CD4-positive, alpha-beta T cell (primary cell): Measurements from ENCODE around the gene ZMYND15. TPM values are rescaled to one million over a fixed set of nuclear protein-coding genes. Genes with fewer than 3 reads are reported as not detected.

Experiments
- ATAC-seq: fragments of 200-7000 bp; cut with Tn5 transposase; one replicate; pipeline ENCODE4 v1.10.0; 2022; ENCODE audit warnings: mild to moderate bottlenecking; ENCODE audit not compliant: poor library complexity
- CTCF ChIA-PET: fragments of 350-600 bp; sonication (Branson Sonifier 250); formaldehyde crosslinking; loops from one replicate; lab custom pipeline; 2021; ENCODE audit warnings: antibody characterized with exemption, inconsistent platforms; lab: Charles Lee
- POLR2A ChIA-PET: fragments of 350-600 bp; sonication (Branson Sonifier 250); formaldehyde crosslinking; loops from one replicate; lab custom pipeline; 2021; ENCODE audit warnings: antibody characterized with exemption, inconsistent platforms; lab: Charles Lee
- DNase-seq, 14 experiments: peaks; one replicate each; pipeline ENCODE4 v3.0.0-alpha.2; 2013 to 2020; ENCODE audit warnings: mixed read lengths in 2 of 14
- H3K27ac ChIP-seq, 2 donors: one replicate each; pipeline versions ENCODE4 v1.5.1 to v1.7.0; 2013; ENCODE audit warnings: low read length in 2 of 2, low read depth in 1 of 2, mild to moderate bottlenecking in 1 of 2
- H3K27me3 ChIP-seq, 2 experiments: 1 replicate in 1 of 2; 2 replicates in 1 of 2; pipeline versions ENCODE4 v1.6.1 to v1.7.0; 2013; ENCODE audit warnings: low read length in 2 of 2, control low read depth in 1 of 2, mild to moderate bottlenecking in 1 of 2, moderate library complexity in 1 of 2; ENCODE audit not compliant: insufficient read depth in 2 of 2, control insufficient read depth in 1 of 2
- H3K36me3 ChIP-seq: one replicate; pipeline ENCODE4 v1.6.1; 2013; ENCODE audit warnings: low read length, control low read depth; ENCODE audit not compliant: insufficient read depth
- H3K4me1 ChIP-seq: one replicate; pipeline ENCODE4 v1.6.1; 2013; ENCODE audit warnings: low read length, control low read depth; ENCODE audit not compliant: insufficient read depth
- H3K4me3 ChIP-seq: one replicate; pipeline ENCODE4 v1.5.1; 2013; ENCODE audit warnings: mild to moderate bottlenecking, low read length, moderate library complexity
- H3K9me3 ChIP-seq, 2 experiments: 1 replicate in 1 of 2; 2 replicates in 1 of 2; pipeline versions ENCODE4 v1.6.1 to v1.7.0; 2013; ENCODE audit warnings: low read length in 2 of 2, mild to moderate bottlenecking in 2 of 2, control low read depth in 1 of 2, moderate library complexity in 1 of 2; ENCODE audit not compliant: control insufficient read depth in 1 of 2, insufficient read depth in 1 of 2
- H3K27ac Mint-ChIP-seq: one replicate; pipeline ENCODE4 v1.8.0; 2020; ENCODE audit warnings: mixed read lengths
- H3K27me3 Mint-ChIP-seq: one replicate; pipeline ENCODE4 v1.8.0; 2021; ENCODE audit warnings: mixed read lengths
- H3K36me3 Mint-ChIP-seq: one replicate; pipeline ENCODE4 v1.8.0; 2021; ENCODE audit warnings: low read depth, mixed read lengths
- H3K4me1 Mint-ChIP-seq: one replicate; pipeline ENCODE4 v1.8.0; 2021; ENCODE audit warnings: low read depth, mixed read lengths
- H3K4me3 Mint-ChIP-seq: one replicate; pipeline ENCODE4 v1.8.0; 2020; ENCODE audit warnings: mild to moderate bottlenecking, mixed read lengths
- H3K9me3 Mint-ChIP-seq: one replicate; pipeline ENCODE4 v1.8.0; 2020; ENCODE audit warnings: mixed read lengths
- intact Hi-C, 2 experiments: fragments of 100-400 bp; cut with DNase I in 1 of 2; cut with micrococcal nuclease in 1 of 2; formaldehyde crosslinking; loops; one replicate each; pipeline versions ENCODE4 v1.15.1 to v1.9.0; 2023 to 2025; cut with DNase I, micrococcal nuclease
- total RNA-seq, 174 experiments: library from RNA in 2 of 174; stranded (reverse) in 2 of 174; gene quantifications; one replicate each; pipeline ENCODE4 v1.2.3 and lab custom pipeline; 2021 to 2026
- TF ChIP-seq, protein P1 (sequence below): fragments of 200-600 bp; IDR thresholded peaks from one replicate; pipeline ENCODE4 v1.8.0; 2022; ENCODE audit warnings: antibody characterized with exemption, mild to moderate bottlenecking

ZMYND15 gene
- total RNA-seq, 2 experiments from 2014 or later: 3.1 to 3.3 TPM

GRCh38 chr17:4741544-4741943, 1.9 kb downstream of the ZMYND15 start:
- POLR2A ChIA-PET: interaction anchor here (1.7 kb wide), 1 partner anchor 10 kb away, joined by 4 read pairs; no protein-coding TSS in a partner anchor

GRCh38 chr17:4742133-4742532, 2.5 kb downstream of the ZMYND15 start:
- Mint-ChIP-seq H3K27me3 (peaks cover 31% of the 10 kb centered on the region), H3K4me1 (peaks cover 17% of the 10 kb centered on the region), H3K9me3 (no peaks in the 10 kb centered on the region), H3K27ac (no peak overlapping the region), H3K36me3 (peaks cover 3% of the 10 kb centered on the region), H3K4me3 (peak overlapping the region; percentile 34)
- CTCF ChIA-PET: interaction anchor here (2.2 to 2.8 kb wide), 2 partner anchors 33 to 48 kb away, joined by 6 to 7 read pairs; partner anchors contain the start of gene ARRB2
- DNase-seq (no peak), ATAC-seq (no peak)
- peaks cover 34% of the 10 kb centered on the region for H3K4me1 ChIP-seq
- H3K9me3 ChIP-seq: peaks cover 0 to 5% of the 10 kb centered on the region in 2 experiments
- intact Hi-C loops: no loop called here
- no peaks in the 10 kb centered on the region for H3K36me3 ChIP-seq
- H3K27ac ChIP-seq: no peak overlapping the region
- peaks cover 6 to 22% of the 10 kb centered on the region in 2 experiments for H3K27me3 ChIP-seq
- no peak overlapping the region for H3K4me3 ChIP-seq
- POLR2A ChIA-PET: no interaction called here
- TF ChIP-seq, protein P1, sequence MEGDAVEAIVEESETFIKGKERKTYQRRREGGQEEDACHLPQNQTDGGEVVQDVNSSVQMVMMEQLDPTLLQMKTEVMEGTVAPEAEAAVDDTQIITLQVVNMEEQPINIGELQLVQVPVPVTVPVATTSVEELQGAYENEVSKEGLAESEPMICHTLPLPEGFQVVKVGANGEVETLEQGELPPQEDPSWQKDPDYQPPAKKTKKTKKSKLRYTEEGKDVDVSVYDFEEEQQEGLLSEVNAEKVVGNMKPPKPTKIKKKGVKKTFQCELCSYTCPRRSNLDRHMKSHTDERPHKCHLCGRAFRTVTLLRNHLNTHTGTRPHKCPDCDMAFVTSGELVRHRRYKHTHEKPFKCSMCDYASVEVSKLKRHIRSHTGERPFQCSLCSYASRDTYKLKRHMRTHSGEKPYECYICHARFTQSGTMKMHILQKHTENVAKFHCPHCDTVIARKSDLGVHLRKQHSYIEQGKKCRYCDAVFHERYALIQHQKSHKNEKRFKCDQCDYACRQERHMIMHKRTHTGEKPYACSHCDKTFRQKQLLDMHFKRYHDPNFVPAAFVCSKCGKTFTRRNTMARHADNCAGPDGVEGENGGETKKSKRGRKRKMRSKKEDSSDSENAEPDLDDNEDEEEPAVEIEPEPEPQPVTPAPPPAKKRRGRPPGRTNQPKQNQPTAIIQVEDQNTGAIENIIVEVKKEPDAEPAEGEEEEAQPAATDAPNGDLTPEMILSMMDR: no peak

More at GRCh38 chr17:4741544-4741943, 1.9 kb downstream of the ZMYND15 start:
- H3K36me3 Mint-ChIP-seq: peaks cover 3% of the 10 kb centered on the region
- Histone ChIP-seq H3K27ac (no peak overlapping the region), H3K36me3 (no peaks in the 10 kb centered on the region), H3K4me1 (peaks cover 32% of the 10 kb centered on the region), H3K27me3 (peaks cover 6 to 22% of the 10 kb centered on the region in 2 experiments), H3K4me3 (no peak overlapping the region), H3K9me3 (peaks cover 0 to 5% of the 10 kb centered on the region in 2 experiments)
- H3K9me3 Mint-ChIP-seq: no peaks in the 10 kb centered on the region
- intact Hi-C loops: no loop called here
- H3K27ac Mint-ChIP-seq: no peak overlapping the region
- H3K4me3 Mint-ChIP-seq: peak overlapping the region; percentile 79
- peaks cover 17% of the 10 kb centered on the region for H3K4me1 Mint-ChIP-seq
- CTCF ChIA-PET: interaction anchor here (2.2 kb wide), 1 partner anchor 48 kb away, joined by 6 read pairs; no protein-coding TSS in a partner anchor
- ATAC-seq (no peak), DNase-seq (no peak)
- TF ChIP-seq, protein P1: no peak
- peaks cover 31% of the 10 kb centered on the region for H3K27me3 Mint-ChIP-seq

GRCh38 chr17:4742629-4743028, 3.0 kb downstream of the ZMYND15 start:
- Mint-ChIP-seq H3K27me3 (peaks cover 31% of the 10 kb centered on the region), H3K27ac (no peak overlapping the region), H3K9me3 (no peaks in the 10 kb centered on the region), H3K4me3 (no peak overlapping the region), H3K36me3 (peaks cover 3% of the 10 kb centered on the region), H3K4me1 (peaks cover 18% of the 10 kb centered on the region)
- CTCF ChIA-PET: interaction anchor here (2.2 to 2.8 kb wide), 2 partner anchors 33 to 47 kb away, joined by 6 to 7 read pairs; partner anchors contain the start of gene ARRB2
- Histone ChIP-seq H3K4me1 (peaks cover 38% of the 10 kb centered on the region), H3K27me3 (peaks cover 6 to 22% of the 10 kb centered on the region in 2 experiments), H3K36me3 (no peaks in the 10 kb centered on the region), H3K4me3 (no peak overlapping the region), H3K27ac (no peak overlapping the region), H3K9me3 (peaks cover 0 to 5% of the 10 kb centered on the region in 2 experiments)
- intact Hi-C loops: no loop called here
- DNase-seq (no peak), ATAC-seq (no peak)
- POLR2A ChIA-PET: no interaction called here
- TF ChIP-seq, protein P1: no peak
